Duodenal mucosa (tissue), 2 donors: ENCODE data around the gene SLC12A8.

ENCODE experiments used
- H3K27ac ChIP-seq: one replicate; pipeline ENCODE4 v1.7.0; 2013; ENCODE audit warnings: low read depth, low read length
- H3K27me3 ChIP-seq, 2 donors: one replicate each; pipeline ENCODE4 v1.7.0; 2013; ENCODE audit warnings: low read length in 2 of 2, control low read depth in 1 of 2; ENCODE audit not compliant: insufficient read depth in 2 of 2, control insufficient read depth in 1 of 2
- H3K36me3 ChIP-seq, 2 donors: one replicate each; pipeline ENCODE4 v1.7.0; 2013; ENCODE audit warnings: low read length in 2 of 2, control low read depth in 1 of 2; ENCODE audit not compliant: insufficient read depth in 2 of 2, control insufficient read depth in 1 of 2
- H3K4me1 ChIP-seq, 2 donors: one replicate each; pipeline ENCODE4 v1.7.0; 2013; ENCODE audit warnings: low read length in 2 of 2, control low read depth in 1 of 2; ENCODE audit not compliant: insufficient read depth in 2 of 2, control insufficient read depth in 1 of 2
- H3K4me3 ChIP-seq, 2 donors: one replicate each; pipeline ENCODE4 v1.7.0; 2013; ENCODE audit warnings: low read length in 2 of 2, low read depth in 1 of 2
- H3K9ac ChIP-seq, 2 donors: one replicate each; pipeline ENCODE4 v1.7.0; 2013; ENCODE audit warnings: low read length in 2 of 2, low read depth in 1 of 2
- H3K9me3 ChIP-seq, 2 donors: one replicate each; pipeline ENCODE4 v1.7.0; 2013; ENCODE audit warnings: low read length in 2 of 2, control low read depth in 1 of 2; ENCODE audit not compliant: control insufficient read depth in 1 of 2

The SLC12A8 gene

GRCh38 chr3:125107861-125108567, 104.5 kb downstream of the SLC12A8 start:
- H3K27me3 ChIP-seq = no peaks in the 10 kb centered on the region
- H3K9ac ChIP-seq = no peak overlapping the region
- H3K4me1 ChIP-seq = peaks cover 3 to 4% of the 10 kb centered on the region in 2 donors
- H3K4me3 ChIP-seq = no peak overlapping the region
- H3K27ac ChIP-seq = no peak overlapping the region
- H3K36me3 ChIP-seq = peaks cover 0 to 17% of the 10 kb centered on the region in 2 donors
- no peaks in the 10 kb centered on the region for H3K9me3 ChIP-seq

- peaks cover 3 to 4% of the 10 kb centered on the region in 2 donors for H3K4me1 ChIP-seq
These were observed 105.2 kb downstream of the SLC12A8 start for GRCh38 chr3:125107363-125107762.

GRCh38 chr3:125105116-125105515, 107.4 kb downstream of the SLC12A8 start:
- H3K4me3 ChIP-seq = no peak overlapping the region
- peaks cover 0 to 14% of the 10 kb centered on the region in 2 donors for H3K36me3 ChIP-seq
- peaks cover 0 to 2% of the 10 kb centered on the region in 2 donors for H3K4me1 ChIP-seq
- H3K9ac ChIP-seq = no peak overlapping the region
- no peaks in the 10 kb centered on the region for H3K27me3 ChIP-seq
- H3K27ac ChIP-seq = no peak overlapping the region
- H3K9me3 ChIP-seq = no peaks in the 10 kb centered on the region

More at GRCh38 chr3:125107363-125107762, 105.2 kb downstream of the SLC12A8 start:
- no peak overlapping the region for H3K27ac ChIP-seq
- no peaks in the 10 kb centered on the region for H3K9me3 ChIP-seq
- no peak overlapping the region for H3K4me3 ChIP-seq
- H3K9ac ChIP-seq = no peak overlapping the region
- H3K27me3 ChIP-seq = no peaks in the 10 kb centered on the region
- peaks cover 0 to 17% of the 10 kb centered on the region in 2 donors for H3K36me3 ChIP-seq

GRCh38 chr3:125104639-125105038, 107.9 kb downstream of the SLC12A8 start:
- H3K9me3 ChIP-seq = no peaks in the 10 kb centered on the region
- no peak overlapping the region for H3K4me3 ChIP-seq
- no peaks in the 10 kb centered on the region for H3K4me1 ChIP-seq
- H3K9ac ChIP-seq = no peak overlapping the region
- no peaks in the 10 kb centered on the region for H3K27me3 ChIP-seq
- H3K36me3 ChIP-seq = peaks cover 0 to 14% of the 10 kb centered on the region in 2 donors
- H3K27ac ChIP-seq = no peak overlapping the region

GRCh38 chr3:125103406-125103805, 109.1 kb downstream of the SLC12A8 start:
- no peaks in the 10 kb centered on the region for H3K27me3 ChIP-seq
- H3K27ac ChIP-seq = no peak overlapping the region
- peaks cover 0 to 14% of the 10 kb centered on the region in 2 donors for H3K36me3 ChIP-seq
- peaks cover 0 to 7% of the 10 kb centered on the region in 2 donors for H3K4me1 ChIP-seq
- H3K4me3 ChIP-seq = no peak overlapping the region
- no peaks in the 10 kb centered on the region for H3K9me3 ChIP-seq
- H3K9ac ChIP-seq = no peak overlapping the region

- Histone ChIP-seq H3K4me1 (peaks cover 0 to 10% of the 10 kb centered on the region in 2 donors), H3K27me3 (no peaks in the 10 kb centered on the region), H3K36me3 (peaks cover 0 to 10% of the 10 kb centered on the region in 2 donors), H3K27ac (no peak overlapping the region), H3K4me3 (no peak overlapping the region), H3K9me3 (no peaks in the 10 kb centered on the region), H3K9ac (no peak overlapping the region)
These were observed 110.1 kb downstream of the SLC12A8 start for GRCh38 chr3:125102470-125102869.

GRCh38 chr3:125098611-125099291, 113.8 kb downstream of the SLC12A8 start:
- Histone ChIP-seq H3K27ac (no peak overlapping the region), H3K27me3 (no peaks in the 10 kb centered on the region), H3K4me1 (peaks cover 0 to 10% of the 10 kb centered on the region in 2 donors), H3K36me3 (no peaks in the 10 kb centered on the region), H3K4me3 (no peak overlapping the region), H3K9me3 (no peaks in the 10 kb centered on the region), H3K9ac (no peak overlapping the region)

- Histone ChIP-seq H3K4me3 (no peak overlapping the region), H3K27ac (no peak overlapping the region), H3K36me3 (peaks cover 0 to 12% of the 10 kb centered on the region in 2 donors), H3K9ac (no peak overlapping the region), H3K4me1 (no peaks in the 10 kb centered on the region), H3K9me3 (no peaks in the 10 kb centered on the region), H3K27me3 (no peaks in the 10 kb centered on the region)
These were observed 121.9 kb downstream of the SLC12A8 start for GRCh38 chr3:125090649-125091048.

- no peak overlapping the region for H3K4me3 ChIP-seq
- no peaks in the 10 kb centered on the region for H3K9me3 ChIP-seq
- peaks cover 0 to 12% of the 10 kb centered on the region in 2 donors for H3K36me3 ChIP-seq
- H3K27ac ChIP-seq = no peak overlapping the region
- H3K4me1 ChIP-seq = no peaks in the 10 kb centered on the region
- no peak overlapping the region for H3K9ac ChIP-seq
- no peaks in the 10 kb centered on the region for H3K27me3 ChIP-seq
These were observed 124.7 kb downstream of the SLC12A8 start for GRCh38 chr3:125087768-125088391.

GRCh38 chr3:125085166-125085565, 127.4 kb downstream of the SLC12A8 start:
- no peaks in the 10 kb centered on the region for H3K4me1 ChIP-seq
- H3K9ac ChIP-seq = no peak overlapping the region
- no peak overlapping the region for H3K4me3 ChIP-seq
- H3K27ac ChIP-seq = no peak overlapping the region
- no peaks in the 10 kb centered on the region for H3K27me3 ChIP-seq
- H3K9me3 ChIP-seq = no peaks in the 10 kb centered on the region
- H3K36me3 ChIP-seq = peaks cover 0 to 18% of the 10 kb centered on the region in 2 donors
